22Rv1 (cell line): ENCODE data around the gene EIF4A2.
"Not testable (repeated sequence)": the region's sequence is repeated elsewhere in the genome, so short reads cannot be mapped to it uniquely, and the experiment has no call there.

Experiments
- H3K27ac ChIP-seq: fragments of 450-650 bp; 2 replicates; pipeline ENCODE4 v1.5.1; 2017
- ZFX ChIP-seq: fragments of 450-650 bp; IDR thresholded peaks from 2 replicates; pipeline ENCODE4 v1.6.1; 2017; ENCODE audit warnings: antibody characterized with exemption, borderline replicate concordance
- TF ChIP-seq, protein P1 (sequence below): fragments of 450-650 bp; IDR thresholded peaks from 2 replicates; pipeline ENCODE4 v1.5.1; 2017; ENCODE audit warnings: mild to moderate bottlenecking

Gene EIF4A2

DNA sequence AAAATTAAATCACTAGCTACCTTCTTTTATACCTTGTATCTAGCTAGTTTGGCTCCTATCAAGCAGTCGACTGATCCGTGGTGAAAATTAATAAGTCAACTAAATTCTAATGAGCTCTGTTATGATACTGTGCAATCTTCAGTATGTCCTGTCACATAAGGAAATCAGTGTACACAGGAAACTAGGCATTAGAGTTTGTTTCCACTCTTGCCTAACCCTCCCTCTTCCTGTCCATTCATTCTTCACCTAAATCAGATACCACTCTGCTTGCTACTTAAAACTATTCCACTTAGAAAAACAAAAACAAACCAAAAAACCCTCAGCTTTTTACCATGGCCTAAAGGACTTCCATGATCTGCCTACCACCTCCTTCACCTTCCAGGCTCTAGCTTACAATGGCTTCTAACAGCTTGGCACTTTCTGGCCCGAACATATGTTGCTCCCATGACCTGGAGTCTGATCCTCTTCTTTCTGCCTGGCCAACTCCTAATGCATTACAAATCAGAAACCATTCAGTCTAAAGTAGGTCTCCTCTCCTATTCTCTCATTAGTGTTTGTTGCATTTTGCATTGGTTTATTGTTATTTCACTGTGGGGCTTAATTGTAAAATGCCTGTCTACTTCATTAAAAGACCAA is 15.0 kb downstream of the EIF4A2 start:
- no peak overlapping the region for H3K27ac ChIP-seq
- TF ChIP-seq, protein P1, sequence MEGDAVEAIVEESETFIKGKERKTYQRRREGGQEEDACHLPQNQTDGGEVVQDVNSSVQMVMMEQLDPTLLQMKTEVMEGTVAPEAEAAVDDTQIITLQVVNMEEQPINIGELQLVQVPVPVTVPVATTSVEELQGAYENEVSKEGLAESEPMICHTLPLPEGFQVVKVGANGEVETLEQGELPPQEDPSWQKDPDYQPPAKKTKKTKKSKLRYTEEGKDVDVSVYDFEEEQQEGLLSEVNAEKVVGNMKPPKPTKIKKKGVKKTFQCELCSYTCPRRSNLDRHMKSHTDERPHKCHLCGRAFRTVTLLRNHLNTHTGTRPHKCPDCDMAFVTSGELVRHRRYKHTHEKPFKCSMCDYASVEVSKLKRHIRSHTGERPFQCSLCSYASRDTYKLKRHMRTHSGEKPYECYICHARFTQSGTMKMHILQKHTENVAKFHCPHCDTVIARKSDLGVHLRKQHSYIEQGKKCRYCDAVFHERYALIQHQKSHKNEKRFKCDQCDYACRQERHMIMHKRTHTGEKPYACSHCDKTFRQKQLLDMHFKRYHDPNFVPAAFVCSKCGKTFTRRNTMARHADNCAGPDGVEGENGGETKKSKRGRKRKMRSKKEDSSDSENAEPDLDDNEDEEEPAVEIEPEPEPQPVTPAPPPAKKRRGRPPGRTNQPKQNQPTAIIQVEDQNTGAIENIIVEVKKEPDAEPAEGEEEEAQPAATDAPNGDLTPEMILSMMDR = no peak
- no peak for TF ChIP-seq ZFX

DNA sequence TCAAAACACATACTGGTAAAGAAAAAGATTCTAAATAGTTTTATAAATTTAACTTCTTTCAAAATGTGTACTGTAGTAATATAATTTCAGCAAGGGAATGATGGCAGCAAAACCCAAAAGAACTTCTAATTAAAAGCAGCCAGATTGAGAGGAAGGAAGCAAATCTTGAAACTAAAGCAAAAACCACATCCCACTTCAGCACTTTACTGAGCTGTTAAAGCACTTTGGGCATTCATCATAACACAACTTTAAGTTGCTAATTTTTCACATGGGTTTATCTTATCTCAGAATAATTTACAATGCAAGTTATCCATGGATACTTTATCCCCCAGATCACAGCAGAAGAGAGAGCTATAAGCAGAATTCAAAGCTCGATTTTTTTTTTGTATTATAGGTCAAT is 16.9 kb downstream of the EIF4A2 start:
- 0 out of 2 replicates have a peak overlapping the region, but pooled peaks have one; percentile 12 for H3K27ac ChIP-seq
- TF ChIP-seq, protein P1 = no peak
- TF ChIP-seq ZFX = no peak

DNA sequence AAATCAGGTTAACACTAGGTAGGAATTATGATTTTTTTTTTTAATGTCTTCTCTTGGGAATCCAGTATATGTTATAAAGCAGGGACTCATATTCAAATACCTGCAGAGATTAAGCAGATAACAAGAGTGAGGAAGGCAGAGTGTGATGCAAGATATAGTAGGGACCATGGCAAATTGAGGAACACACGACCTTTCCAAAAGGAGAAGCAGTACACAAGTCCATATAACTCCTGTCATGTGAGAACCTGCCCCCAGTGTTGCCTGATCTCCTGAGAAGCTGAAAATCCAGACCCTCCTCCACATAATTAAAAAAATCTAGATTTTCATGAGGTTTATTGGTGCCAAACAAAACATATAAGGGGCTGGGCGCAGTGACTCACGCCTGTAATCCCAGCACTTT is 19.3 kb downstream of the EIF4A2 start:
- no peak for TF ChIP-seq ZFX
- TF ChIP-seq, protein P1 = no peak
- no peak overlapping the region for H3K27ac ChIP-seq

DNA sequence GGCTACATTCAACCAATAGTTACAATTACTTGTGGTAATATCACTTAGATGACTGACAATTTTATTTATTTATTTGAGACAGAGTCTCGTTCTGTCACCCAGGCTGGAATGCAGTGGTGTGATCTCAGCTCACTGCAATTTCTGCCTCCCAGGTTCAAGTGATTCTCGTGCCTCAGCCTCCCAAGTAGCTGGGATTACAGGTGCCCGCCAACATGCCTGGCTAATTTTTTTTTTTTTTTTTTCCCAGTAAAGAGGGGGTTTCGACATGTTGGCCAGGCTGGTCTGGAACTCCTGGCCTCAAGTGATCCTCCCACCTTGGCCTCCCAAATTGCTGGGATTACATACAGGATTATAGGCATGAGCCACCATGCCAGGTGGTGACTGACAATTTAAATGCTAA is 20.1 kb downstream of the EIF4A2 start:
- not testable (repeated sequence) for H3K27ac ChIP-seq

DNA sequence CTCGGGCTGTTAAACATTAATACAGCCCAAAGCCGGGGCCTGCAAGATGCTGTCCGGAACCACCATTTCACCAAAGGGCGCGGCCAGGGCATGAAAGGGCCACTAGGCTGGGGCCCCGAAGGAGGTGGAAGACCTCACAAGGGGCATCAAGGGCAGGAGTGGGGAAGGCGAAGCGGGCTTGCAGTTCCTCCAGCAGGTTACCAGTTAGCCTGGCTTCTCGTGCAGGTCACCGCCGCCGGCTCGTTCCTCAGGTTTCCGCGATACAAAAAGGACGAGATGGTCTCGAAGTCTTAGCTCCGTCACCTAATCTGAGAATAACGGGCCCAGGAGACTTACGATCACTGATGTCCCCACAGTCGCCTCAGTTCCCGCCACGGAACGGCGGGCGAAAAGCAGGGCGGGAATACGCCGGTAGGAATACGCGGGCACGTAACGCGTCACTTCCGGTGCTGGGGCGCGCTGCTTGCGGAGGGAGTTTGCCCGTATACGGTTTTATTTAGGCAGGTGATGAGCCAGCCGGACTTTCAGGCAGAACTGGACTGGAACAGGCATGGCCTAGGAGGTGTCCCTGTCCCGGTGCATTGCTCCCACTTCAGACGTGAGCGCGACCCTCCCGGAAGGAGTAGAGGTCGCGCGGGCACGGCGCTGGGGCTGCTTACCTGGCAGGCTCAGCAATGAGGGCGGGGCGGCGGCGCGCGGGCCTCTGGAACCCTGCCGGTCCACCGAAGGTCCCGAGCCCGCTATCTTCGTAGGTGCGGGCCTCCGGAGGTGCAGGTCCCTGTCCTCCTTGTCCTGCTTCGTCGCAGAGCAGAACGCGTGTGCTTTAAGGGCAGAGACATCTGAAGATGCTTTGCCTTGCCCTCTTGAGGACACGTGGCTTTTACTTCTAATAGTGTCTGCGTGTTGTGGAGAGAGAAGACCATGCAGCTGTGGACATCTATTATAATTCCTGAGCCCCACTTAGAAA is 23.0 kb downstream of the EIF4A2 start, which contains the start of gene RFC4:
TSS of gene RFC4 (minus strand) at position 394 of the 967 bp plus-strand sequence. CDS start 1,769 bp downstream, outside the sequence.
- TF ChIP-seq, protein P1 = no peak
- no peak for TF ChIP-seq ZFX

DNA sequence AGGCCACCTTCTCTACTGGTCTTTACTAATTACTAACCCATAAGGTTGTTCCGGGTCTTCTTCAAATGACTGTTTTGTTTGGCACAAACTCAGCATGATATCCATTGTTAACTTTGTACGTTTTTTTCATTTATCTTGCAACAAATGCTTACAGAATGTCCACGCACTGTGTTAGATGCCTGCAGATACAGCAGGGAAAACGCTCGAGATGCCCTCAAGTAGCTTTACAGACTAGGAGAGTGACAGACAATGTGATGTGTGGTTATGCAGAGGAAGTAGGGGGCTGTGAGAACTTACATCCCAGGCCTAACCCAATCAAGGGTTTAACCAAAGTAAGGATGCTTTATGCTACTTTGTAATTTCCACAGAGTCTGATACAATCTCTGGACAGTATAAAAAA is 23.9 kb downstream of the EIF4A2 start:
- H3K27ac ChIP-seq = peak overlapping the region; percentile 95
- TF ChIP-seq, protein P1 = no peak
- TF ChIP-seq ZFX = no peak

More for the DNA sequence above, 23.0 kb downstream of the EIF4A2 start, which contains the start of gene RFC4:
- H3K27ac ChIP-seq = peak within 1 kb of the TSS; percentile 95

DNA sequence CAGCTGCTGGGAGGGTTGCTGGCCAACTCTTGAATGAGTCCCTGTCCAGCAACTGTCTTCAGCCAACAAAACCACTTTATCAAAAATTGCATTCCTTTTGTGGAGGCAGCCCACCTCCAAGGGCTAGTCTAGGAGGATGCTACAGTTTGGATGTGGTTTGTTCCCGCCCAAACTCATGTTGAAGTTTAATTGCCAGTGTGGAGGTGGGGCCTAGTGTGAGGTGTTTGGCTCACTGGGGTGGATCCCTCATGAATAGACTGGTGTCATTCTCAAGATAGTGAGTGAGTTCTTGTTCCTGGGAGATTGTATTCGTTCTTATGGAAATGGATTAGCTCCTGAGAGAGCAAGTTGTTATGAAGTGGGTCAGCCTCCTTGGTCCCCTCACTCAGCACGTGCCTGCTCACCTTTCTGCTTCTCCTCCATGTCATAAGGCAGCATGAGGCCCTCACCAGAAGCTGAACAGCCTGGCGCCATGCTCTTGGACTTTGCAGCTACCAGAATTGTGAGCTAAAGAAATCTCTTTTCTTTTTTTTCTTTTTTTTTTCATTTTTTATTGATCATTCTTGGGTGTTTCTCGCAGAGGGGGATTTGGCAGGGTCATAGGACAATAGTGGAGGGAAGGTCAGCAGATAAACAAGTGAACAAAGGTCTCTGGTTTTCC is 27.1 kb downstream of the EIF4A2 start:
- TF ChIP-seq, protein P1 = no peak
- TF ChIP-seq ZFX = no peak
- no peak overlapping the region for H3K27ac ChIP-seq

DNA sequence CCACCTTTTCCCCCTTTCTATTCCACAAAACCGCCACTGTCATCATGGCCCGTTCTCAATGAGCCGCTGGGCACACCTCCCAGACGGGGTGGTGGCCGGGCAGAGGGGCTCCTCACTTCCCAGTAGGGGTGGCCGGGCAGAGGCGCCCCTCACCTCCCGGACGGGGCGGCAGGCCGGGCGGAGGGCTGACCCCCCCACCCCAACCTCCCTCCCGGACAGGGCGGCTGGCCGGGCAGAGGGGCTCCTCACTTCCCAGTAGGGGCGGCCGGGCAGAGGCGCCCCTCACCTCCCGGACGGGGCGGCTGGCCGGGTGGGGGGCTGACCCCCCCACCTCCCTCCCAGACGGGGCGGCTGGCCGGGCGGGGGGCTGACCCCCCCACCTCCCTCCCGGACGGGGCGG is 27.9 kb downstream of the EIF4A2 start:
- not testable (repeated sequence) for H3K27ac ChIP-seq
